HepG2 (cell line): ENCODE data around the gene USP25.

Source experiments
- CTCF ChIP-seq: sonication (generic); formaldehyde crosslinking; IDR thresholded peaks from 2 replicates; pipeline ENCODE4 v1.5.0; 2020; ENCODE audit warnings: mild to moderate bottlenecking, missing genetic modification reagents, moderate library complexity
- MYC ChIP-seq: sonication (generic); formaldehyde crosslinking; IDR thresholded peaks from 2 replicates; pipeline ENCODE4 v1.9.0; 2021; ENCODE audit warnings: missing genetic modification reagents, borderline replicate concordance

GRCh38 chr21:15895142-15896106 is 165.6 kb downstream of the USP25 start:
- TF ChIP-seq MYC (CRISPR knock-in tag) (no peak), CTCF (no peak)
